Gastroesophageal sphincter (tissue), 4 donors: ENCODE measurements around the gene TMEM220. TPM values are rescaled to one million over a fixed set of nuclear protein-coding genes. Genes with fewer than 3 reads are reported as not detected.

Experiments
- ATAC-seq: fragments of 150-250 bp; one replicate; pipeline ENCODE4 v1.9.1; 2016; ENCODE audit warnings: mild to moderate bottlenecking, moderate library complexity
- H3K27ac ChIP-seq, 4 donors: fragments of 200-600 bp; sonication (generic) in 3 of 4; 1 replicate in 3 of 4; 2 replicates in 1 of 4; pipeline ENCODE4 v1.5.1; 2016 to 2019
- H3K27me3 ChIP-seq: fragments of 200-600 bp; sonication (generic); one replicate; pipeline ENCODE4 v1.5.1; 2019
- H3K36me3 ChIP-seq, 2 donors: fragments of 200-600 bp; sonication (generic); one replicate each; pipeline ENCODE4 v1.5.1; 2019; ENCODE audit warnings: control low read depth in 1 of 2
- H3K4me1 ChIP-seq, 3 donors: fragments of 200-600 bp; sonication (generic); 1 replicate in 2 of 3; 2 replicates in 1 of 3; pipeline ENCODE4 v1.5.1; 2016 to 2019; ENCODE audit warnings: control low read depth in 2 of 3
- H3K4me3 ChIP-seq, 2 donors: fragments of 200-600 bp; sonication (generic); one replicate each; pipeline ENCODE4 v1.5.1; 2019; ENCODE audit warnings: mild to moderate bottlenecking in 1 of 2, moderate library complexity in 1 of 2
- H3K9me3 ChIP-seq, 3 donors: fragments of 200-600 bp; sonication (generic); one replicate each; pipeline ENCODE4 v1.5.1; 2017 to 2019; ENCODE audit warnings: control low read depth in 2 of 3
- EP300 ChIP-seq: sonication (generic); formaldehyde crosslinking; IDR thresholded peaks from one replicate; pipeline ENCODE4 v1.6.1; 2017; ENCODE audit warnings: antibody characterized with exemption, mild to moderate bottlenecking
- POLR2A ChIP-seq, 2 donors: fragments of 450-650 bp; IDR thresholded peaks; one replicate each; pipeline ENCODE4 v1.6.1; 2017; ENCODE audit warnings: antibody characterized with exemption in 2 of 2, mild to moderate bottlenecking in 2 of 2, moderate library complexity in 1 of 2
- POLR2AphosphoS5 ChIP-seq: sonication (generic); formaldehyde crosslinking; IDR thresholded peaks from one replicate; pipeline ENCODE4 v1.6.1; 2017; ENCODE audit warnings: antibody characterized with exemption
- WGBS, 2 donors: methylation state at CpG; one replicate each; pipeline ENCODE4 v1.1.5; 2018; ENCODE audit warnings: low coverage in 1 of 2; 5-methylcytosine and 5-hydroxymethylcytosine counted together
- total RNA-seq, 4 donors: library from RNA; depleted of rRNA; stranded (reverse); fragments of >200 nt; gene quantifications; one replicate each; pipeline ENCODE4 v1.1.0, GENCODE V29; 2016
- TF ChIP-seq, protein P1 (sequence below), 4 experiments: fragments of 200-600 bp in 2 of 4; fragments of 450-650 bp in 2 of 4; sonication (generic) in 1 of 4; IDR thresholded peaks; one replicate each; pipeline ENCODE4 v1.5.1; 2017 to 2019; ENCODE audit warnings: antibody characterized with exemption in 4 of 4, mild to moderate bottlenecking in 2 of 4, moderate library complexity in 2 of 4

TMEM220 gene
- total RNA-seq = 10 to 100 TPM in 3 of 4 donors, 1 to 10 TPM in 1; 9.4 to 18.3 (median 15.6) TPM

GRCh38 chr17:10729334-10730193 is at the start of gene TMEM220:
Gene TMEM220 (minus strand): TSS chr17:10730023. CDS start chr17:10729851, 172 bp downstream.
- no peaks in the 10 kb centered on the region for H3K9me3 ChIP-seq
- H3K4me3 ChIP-seq = peak within 1 kb of the TSS; percentile 47 to 73
- peak; percentile 94 for ATAC-seq
- H3K36me3 ChIP-seq = peaks cover 0 to 30% of the 10 kb centered on the region in 2 donors
- H3K27me3 ChIP-seq = no peaks in the 10 kb centered on the region
- peaks cover 0 to 26% (median 0%) of the 10 kb centered on the region in 3 donors for H3K4me1 ChIP-seq
- TF ChIP-seq EP300 (no peak), POLR2A (IDR thresholded peaks at IDR 0.05) (peak; percentile 74 to 79), POLR2AphosphoS5 (peak; percentile 66)
- TF ChIP-seq, protein P1, sequence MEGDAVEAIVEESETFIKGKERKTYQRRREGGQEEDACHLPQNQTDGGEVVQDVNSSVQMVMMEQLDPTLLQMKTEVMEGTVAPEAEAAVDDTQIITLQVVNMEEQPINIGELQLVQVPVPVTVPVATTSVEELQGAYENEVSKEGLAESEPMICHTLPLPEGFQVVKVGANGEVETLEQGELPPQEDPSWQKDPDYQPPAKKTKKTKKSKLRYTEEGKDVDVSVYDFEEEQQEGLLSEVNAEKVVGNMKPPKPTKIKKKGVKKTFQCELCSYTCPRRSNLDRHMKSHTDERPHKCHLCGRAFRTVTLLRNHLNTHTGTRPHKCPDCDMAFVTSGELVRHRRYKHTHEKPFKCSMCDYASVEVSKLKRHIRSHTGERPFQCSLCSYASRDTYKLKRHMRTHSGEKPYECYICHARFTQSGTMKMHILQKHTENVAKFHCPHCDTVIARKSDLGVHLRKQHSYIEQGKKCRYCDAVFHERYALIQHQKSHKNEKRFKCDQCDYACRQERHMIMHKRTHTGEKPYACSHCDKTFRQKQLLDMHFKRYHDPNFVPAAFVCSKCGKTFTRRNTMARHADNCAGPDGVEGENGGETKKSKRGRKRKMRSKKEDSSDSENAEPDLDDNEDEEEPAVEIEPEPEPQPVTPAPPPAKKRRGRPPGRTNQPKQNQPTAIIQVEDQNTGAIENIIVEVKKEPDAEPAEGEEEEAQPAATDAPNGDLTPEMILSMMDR (IDR thresholded peaks at IDR 0.05) = peak in 1 of 4 experiments; percentile 11
- peak within 1 kb of the TSS; percentile 76 to 98 (median 94) for H3K27ac ChIP-seq
- WGBS, 2 donors = 0% methylated on average over 6 to 9 of the region's 79 CpGs

- H3K36me3 ChIP-seq = peaks cover 0 to 7% of the 10 kb centered on the region in 2 donors
- H3K4me3 ChIP-seq = no peak overlapping the region
- 60 to 84% methylated on average over 2 of the region's 2 CpGs for WGBS, 2 donors
- peaks cover 0 to 11% (median 0%) of the 10 kb centered on the region in 3 donors for H3K9me3 ChIP-seq
- no peak for ATAC-seq
- H3K27me3 ChIP-seq = no peaks in the 10 kb centered on the region
- H3K27ac ChIP-seq = no peak overlapping the region
- no peaks in the 10 kb centered on the region for H3K4me1 ChIP-seq
- TF ChIP-seq EP300 = no peak
- TF ChIP-seq POLR2AphosphoS5 = no peak
- no peak for TF ChIP-seq POLR2A (IDR thresholded peaks at IDR 0.05)
- TF ChIP-seq, protein P1 (IDR thresholded peaks at IDR 0.05) = no peak
Measured at GRCh38 chr17:10779609-10780008, 49.8 kb upstream of the TMEM220 start.

GRCh38 chr17:10777890-10778289 is 48.1 kb upstream of the TMEM220 start:
- 88 to 100% methylated on average over 2 to 4 of the region's 6 CpGs for WGBS, 2 donors
- no peak overlapping the region for H3K4me3 ChIP-seq
- H3K4me1 ChIP-seq = no peaks in the 10 kb centered on the region
- H3K9me3 ChIP-seq = peaks cover 0 to 8% (median 0%) of the 10 kb centered on the region in 3 donors
- TF ChIP-seq, protein P1 (IDR thresholded peaks at IDR 0.05) = no peak
- TF ChIP-seq POLR2A (IDR thresholded peaks at IDR 0.05) (no peak), EP300 (no peak), POLR2AphosphoS5 (no peak)
- H3K27me3 ChIP-seq = no peaks in the 10 kb centered on the region
- ATAC-seq = no peak
- no peak overlapping the region for H3K27ac ChIP-seq
- peaks cover 0 to 7% of the 10 kb centered on the region in 2 donors for H3K36me3 ChIP-seq

DNA sequence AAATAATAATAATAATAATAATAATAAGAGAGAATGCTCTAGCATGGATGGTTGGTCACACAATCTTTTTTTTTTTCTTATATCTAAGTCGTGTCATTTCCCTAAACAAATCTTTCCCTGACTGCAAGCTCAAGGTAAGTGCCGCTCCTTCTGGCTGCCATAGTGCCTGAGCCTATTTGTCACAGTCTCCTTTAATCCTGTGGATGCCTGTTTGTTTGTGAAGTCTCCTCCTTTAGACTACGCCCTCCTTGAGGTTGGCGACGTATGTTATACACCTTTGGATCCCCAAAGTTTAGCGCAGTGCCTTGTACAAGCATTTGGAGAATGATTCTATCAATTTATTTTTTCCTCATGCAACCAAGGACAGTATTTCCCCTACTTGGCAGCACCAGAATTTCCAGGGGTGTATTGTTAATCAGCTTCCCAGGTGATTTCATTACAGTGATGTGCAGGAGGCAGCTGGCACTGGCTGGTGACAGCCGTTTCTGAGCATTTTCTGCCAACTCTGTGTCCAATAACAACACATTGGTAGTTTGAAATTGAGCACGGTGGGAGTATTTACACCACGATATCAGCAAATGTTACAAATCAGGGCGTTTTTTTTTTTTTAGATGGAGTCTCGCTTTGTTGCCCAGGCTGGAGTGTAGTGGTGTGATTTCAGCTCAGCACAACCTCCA is 47.4 kb upstream of the TMEM220 start:
- Histone ChIP-seq H3K27ac (no peak overlapping the region), H3K4me1 (no peaks in the 10 kb centered on the region), H3K27me3 (no peaks in the 10 kb centered on the region), H3K36me3 (peaks cover 0 to 7% of the 10 kb centered on the region in 2 donors), H3K9me3 (peaks cover 0 to 6% (median 0%) of the 10 kb centered on the region in 3 donors), H3K4me3 (no peak overlapping the region)
- WGBS, 2 donors = 91 to 93% methylated on average over 9 to 11 of the region's 11 CpGs
- TF ChIP-seq, protein P1 (IDR thresholded peaks at IDR 0.05) = no peak
- TF ChIP-seq EP300 (no peak), POLR2A (IDR thresholded peaks at IDR 0.05) (no peak), POLR2AphosphoS5 (no peak)
- no peak for ATAC-seq
